Right atrium auricular region (tissue), 2 donors: ENCODE measurements around the gene ETDC. TPM values are rescaled to one million over a fixed set of nuclear protein-coding genes. Genes with fewer than 3 reads are reported as not detected.
"Not testable (repeated sequence)": the region's sequence is repeated elsewhere in the genome, so short reads cannot be mapped to it uniquely, and the experiment has no call there.

Source experiments
- DNase-seq: peaks from one replicate; pipeline ENCODE4 v3.0.0-alpha.2; 2019; ENCODE audit warnings: low spot score
- H3K27ac ChIP-seq, 2 donors: fragments of 200-600 bp; sonication (generic); 1 replicate in 1 of 2; 2 replicates in 1 of 2; pipeline ENCODE4 v1.5.1; 2016 to 2019
- H3K27me3 ChIP-seq, 2 donors: fragments of 200-600 bp; sonication (generic); one replicate each; pipeline versions ENCODE4 v1.5.1 to v1.6.0; 2017 to 2019
- H3K36me3 ChIP-seq: fragments of 200-600 bp; sonication (generic); one replicate; pipeline ENCODE4 v1.5.1; 2016
- H3K4me1 ChIP-seq, 2 donors: fragments of 200-600 bp; sonication (generic); one replicate each; pipeline versions ENCODE4 v1.5.1 to v1.6.0; 2017 to 2019
- H3K4me3 ChIP-seq, 2 donors: fragments of 200-600 bp; sonication (generic); 1 replicate in 1 of 2; 2 replicates in 1 of 2; pipeline ENCODE4 v1.5.1; 2017 to 2019; ENCODE audit warnings: mild to moderate bottlenecking in 1 of 2, moderate library complexity in 1 of 2
- H3K9me3 ChIP-seq, 2 donors: fragments of 200-600 bp; sonication (generic); one replicate each; pipeline ENCODE4 v1.5.1; 2019
- CTCF ChIP-seq, 2 donors: fragments of 200-600 bp; sonication (generic); IDR thresholded peaks; one replicate each; pipeline ENCODE4 v1.5.1; 2019; ENCODE audit warnings: antibody characterized with exemption in 2 of 2
- total RNA-seq, 2 donors: library from RNA; depleted of rRNA; stranded (reverse); fragments of >200 nt; gene quantifications; one replicate each; pipeline ENCODE4 v1.1.0, GENCODE V29; 2016

The ETDC gene
- not detected for total RNA-seq

GRCh38 chrX:135309430-135309923 is at the start of gene ETDC:
Gene ETDC, plus strand, starts transcription at chrX:135309480. Its CDS starts 0 bp downstream, at chrX:135309480.
- DNase-seq, result no peak
- Histone ChIP-seq H3K36me3 (no peaks in the 10 kb centered on the region), H3K27ac (no peak within 1 kb of the TSS), H3K9me3 (no peaks in the 10 kb centered on the region), H3K4me1 (no peaks in the 10 kb centered on the region), H3K4me3 (no peak within 1 kb of the TSS), H3K27me3 (no peaks in the 10 kb centered on the region)
- no peak for TF ChIP-seq CTCF (IDR thresholded peaks at IDR 0.05)

GRCh38 chrX:135260976-135261375 is 48.3 kb upstream of the ETDC start:
- not testable (repeated sequence) for DNase-seq, H3K27ac ChIP-seq, H3K4me1 ChIP-seq, H3K4me3 ChIP-seq, H3K27me3 ChIP-seq, H3K36me3 ChIP-seq
- H3K9me3 ChIP-seq, result peaks cover 0 to 11% of the 10 kb centered on the region in 2 donors

- H3K36me3 ChIP-seq, H3K27me3 ChIP-seq, DNase-seq, H3K4me3 ChIP-seq, H3K4me1 ChIP-seq, H3K27ac ChIP-seq: not testable (repeated sequence)
- H3K9me3 ChIP-seq, result peaks cover 0 to 16% of the 10 kb centered on the region in 2 donors
Measured at GRCh38 chrX:135263376-135263775, 45.9 kb upstream of the ETDC start.

GRCh38 chrX:135264206-135264605 is 45.1 kb upstream of the ETDC start:
- DNase-seq, result no peak
- Histone ChIP-seq H3K4me1 (no peaks in the 10 kb centered on the region), H3K9me3 (peaks cover 0 to 24% of the 10 kb centered on the region in 2 donors), H3K36me3 (no peaks in the 10 kb centered on the region), H3K27me3 (no peaks in the 10 kb centered on the region), H3K27ac (no peak overlapping the region), H3K4me3 (no peak overlapping the region)
- TF ChIP-seq CTCF (IDR thresholded peaks at IDR 0.05), result no peak

GRCh38 chrX:135273162-135273561 is 36.1 kb upstream of the ETDC start:
- DNase-seq, result no peak
- Histone ChIP-seq H3K4me1 (no peaks in the 10 kb centered on the region), H3K4me3 (no peak overlapping the region), H3K9me3 (peaks cover 0 to 28% of the 10 kb centered on the region in 2 donors), H3K36me3 (no peaks in the 10 kb centered on the region), H3K27me3 (no peaks in the 10 kb centered on the region), H3K27ac (no peak overlapping the region)
- no peak for TF ChIP-seq CTCF (IDR thresholded peaks at IDR 0.05)

GRCh38 chrX:135275973-135276372 is 33.3 kb upstream of the ETDC start:
- Histone ChIP-seq H3K9me3 (peaks cover 0 to 37% of the 10 kb centered on the region in 2 donors), H3K36me3 (no peaks in the 10 kb centered on the region), H3K27me3 (no peaks in the 10 kb centered on the region), H3K4me1 (no peaks in the 10 kb centered on the region), H3K4me3 (no peak overlapping the region), H3K27ac (no peak overlapping the region)
- no peak for DNase-seq
- no peak for TF ChIP-seq CTCF (IDR thresholded peaks at IDR 0.05)

GRCh38 chrX:135287266-135287823 is 21.9 kb upstream of the ETDC start:
- no peak overlapping the region for H3K4me3 ChIP-seq
- H3K4me1 ChIP-seq, result no peaks in the 10 kb centered on the region
- no peak for TF ChIP-seq CTCF (IDR thresholded peaks at IDR 0.05)
- peaks cover 10 to 78% of the 10 kb centered on the region in 2 donors for H3K9me3 ChIP-seq
- no peak overlapping the region for H3K27ac ChIP-seq
- H3K36me3 ChIP-seq, result peaks cover 11% of the 10 kb centered on the region
- DNase-seq, result no peak
- H3K27me3 ChIP-seq, result no peaks in the 10 kb centered on the region
